Measurements from ENCODE around the gene SYN1. TPM values are rescaled to one million over a fixed set of nuclear protein-coding genes. Genes with fewer than 3 reads are reported as not detected.

Gene SYN1
- total RNA-seq, 2 donors from 2014 or later, result 6.4 to 7.0 TPM

DNA sequence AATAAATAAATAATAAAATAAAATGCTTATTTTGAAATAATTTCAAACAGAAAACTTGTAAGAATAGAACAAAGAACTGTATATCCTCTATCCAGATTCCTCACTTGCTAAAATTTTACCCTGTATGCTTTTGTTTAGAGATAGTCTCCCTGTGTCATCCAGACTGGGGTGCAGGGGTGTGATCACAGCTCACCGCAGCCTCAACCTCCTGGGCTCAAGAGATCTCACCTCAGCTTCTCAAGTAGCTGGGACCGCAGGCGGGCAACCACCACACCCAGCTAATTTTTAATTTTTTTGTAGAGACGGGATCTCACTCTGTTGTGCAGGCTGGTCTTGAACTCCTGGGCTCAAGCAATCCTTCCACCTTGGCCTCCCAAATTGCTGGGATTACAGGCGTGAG lies 76.2 kb downstream of the SYN1 start:
- Histone ChIP-seq H3K4me1 (peaks cover 0 to 11% of the 10 kb centered on the region in 2 donors), H3K27me3 (no peaks in the 10 kb centered on the region), H3K36me3 (no peaks in the 10 kb centered on the region), H3K9me3 (no peaks in the 10 kb centered on the region), H3K4me3 (no peak overlapping the region), H3K27ac (no peak overlapping the region)
- no peak for DNase-seq (ENCODE audit: low spot score)
- TF ChIP-seq CTCF (IDR thresholded peaks at IDR 0.05), result no peak

GRCh38 chrX:47540754-47541538 lies 78.7 kb downstream of the SYN1 start:
- peak; percentile 53 to 67 for TF ChIP-seq CTCF (IDR thresholded peaks at IDR 0.05)
- Histone ChIP-seq H3K4me3 (no peak overlapping the region), H3K4me1 (peaks cover 0 to 11% of the 10 kb centered on the region in 2 donors), H3K36me3 (no peaks in the 10 kb centered on the region), H3K27me3 (no peaks in the 10 kb centered on the region), H3K9me3 (peaks cover 0 to 8% of the 10 kb centered on the region in 2 donors), H3K27ac (peak overlapping the region; percentile 74 to 82)
- DNase-seq (ENCODE audit: low spot score), result peak; percentile 79

DNA sequence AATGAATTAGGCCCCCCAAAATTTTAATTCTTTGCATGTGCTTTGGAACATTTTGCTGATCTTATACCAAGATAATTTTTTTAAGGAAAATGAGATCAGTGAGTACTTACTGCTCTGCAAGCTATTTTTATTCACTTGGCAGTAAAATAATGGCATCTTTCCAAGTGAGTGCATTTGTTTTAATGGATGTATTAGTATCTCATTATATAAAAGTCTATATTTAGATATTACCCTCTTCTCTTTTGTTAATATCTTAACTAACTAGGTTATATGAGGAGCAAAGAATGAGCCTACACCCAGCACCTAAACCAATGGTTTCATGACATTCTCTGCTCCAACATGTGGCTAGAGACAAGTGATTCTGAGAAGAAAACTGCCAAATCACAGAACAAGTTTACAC lies 79.8 kb downstream of the SYN1 start:
- no peak for TF ChIP-seq CTCF (IDR thresholded peaks at IDR 0.05)
- no peak for DNase-seq (ENCODE audit: low spot score)

GRCh38 chrX:47530049-47530448 lies 89.6 kb downstream of the SYN1 start:
- Histone ChIP-seq H3K4me1 (no peaks in the 10 kb centered on the region), H3K4me3 (no peak overlapping the region), H3K36me3 (no peaks in the 10 kb centered on the region), H3K27ac (no peak overlapping the region), H3K9me3 (no peaks in the 10 kb centered on the region), H3K27me3 (no peaks in the 10 kb centered on the region)
- no peak for DNase-seq (ENCODE audit: low spot score)
- no peak for TF ChIP-seq CTCF (IDR thresholded peaks at IDR 0.05)

More for the DNA sequence above, 79.8 kb downstream of the SYN1 start:
- Histone ChIP-seq H3K9me3 (peaks cover 0 to 8% of the 10 kb centered on the region in 2 donors), H3K4me1 (peaks cover 0 to 11% of the 10 kb centered on the region in 2 donors), H3K4me3 (no peak overlapping the region), H3K27me3 (no peaks in the 10 kb centered on the region), H3K36me3 (no peaks in the 10 kb centered on the region), H3K27ac (peak overlapping the region; percentile 74 to 82)

DNA sequence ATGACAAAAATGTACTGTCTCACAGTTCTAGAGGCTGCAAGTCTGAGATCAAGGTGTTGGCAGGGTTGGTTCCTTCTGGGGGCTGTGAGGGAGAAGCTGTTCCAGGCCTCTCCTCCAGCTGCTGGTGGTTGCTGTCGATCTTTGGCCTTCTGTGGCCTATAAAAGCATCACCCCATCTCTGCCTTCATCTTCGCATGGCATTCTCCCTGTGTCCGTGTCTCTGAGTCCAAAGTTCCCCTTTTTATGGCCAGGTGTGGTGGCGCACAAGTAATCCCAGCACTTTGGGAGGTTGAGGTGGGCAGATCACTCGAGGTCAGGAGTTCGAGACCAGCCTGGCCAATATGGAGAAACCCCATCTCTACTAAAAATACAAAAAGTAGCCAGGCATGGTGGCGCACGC lies 90.1 kb downstream of the SYN1 start:
- Histone ChIP-seq H3K36me3 (no peaks in the 10 kb centered on the region), H3K27ac (no peak overlapping the region), H3K27me3 (no peaks in the 10 kb centered on the region), H3K9me3 (no peaks in the 10 kb centered on the region), H3K4me3 (no peak overlapping the region), H3K4me1 (no peaks in the 10 kb centered on the region)
- TF ChIP-seq CTCF (IDR thresholded peaks at IDR 0.05), result no peak
- DNase-seq (ENCODE audit: low spot score), result no peak

Measured in right atrium auricular region (tissue), 2 donors.